GM21423 (cell line): Measurements from ENCODE around the gene CLDN8.

ENCODE experiments used
- ATAC-seq: cut with Tn5 transposase; IDR thresholded peaks from one replicate; pipeline ENCODE4 v1.9.1; 2021; ENCODE audit warnings: mild to moderate bottlenecking, moderate library complexity; ENCODE audit not compliant: unreplicated experiment

Gene CLDN8

GRCh38 chr21:30206551-30207251 is 9.2 kb downstream of the CLDN8 start:
- ATAC-seq = no peak

- no peak for ATAC-seq
Observed at GRCh38 chr21:30200000-30200399, 15.9 kb downstream of the CLDN8 start.

GRCh38 chr21:30194701-30195299 is 21.1 kb downstream of the CLDN8 start:
- ATAC-seq = no peak

- ATAC-seq = no peak
Observed at GRCh38 chr21:30193201-30193600, 22.7 kb downstream of the CLDN8 start.

- ATAC-seq = no peak
Observed at GRCh38 chr21:30190554-30190953, 25.3 kb downstream of the CLDN8 start.

- no peak for ATAC-seq
Observed at GRCh38 chr21:30189773-30190172, 26.1 kb downstream of the CLDN8 start.

GRCh38 chr21:30186242-30186641 is 29.7 kb downstream of the CLDN8 start:
- no peak for ATAC-seq

- ATAC-seq = no peak
Observed at GRCh38 chr21:30168086-30168485, 47.8 kb downstream of the CLDN8 start.

- ATAC-seq = no peak
Observed at GRCh38 chr21:30166705-30167104, 49.2 kb downstream of the CLDN8 start, which contains the start of gene CLDN17. CLDN17 (minus strand) TSS chr21:30166805; CDS start chr21:30166617, 188 bp downstream.

- ATAC-seq = no peak
Observed at GRCh38 chr21:30166171-30166570, 49.7 kb downstream of the CLDN8 start.

GRCh38 chr21:30164796-30165195 is 51.1 kb downstream of the CLDN8 start:
- ATAC-seq = no peak
